Endodermal cell (in vitro differentiated cells): ENCODE data around the gene ERLIN1. TPM values are rescaled to one million over a fixed set of nuclear protein-coding genes. Genes with fewer than 3 reads are reported as not detected.
A peak's percentile ranks its signal among the peaks of the same experiment; 100 is the strongest.

Source experiments
- DNase-seq: peaks from one replicate; pipeline ENCODE4 v3.0.0-alpha.2; 2017
- H3K27ac ChIP-seq: 2 replicates; pipeline ENCODE4 v1.5.1; 2013; ENCODE audit warnings: mild to moderate bottlenecking, low read depth, low read length, moderate library complexity
- H3K27me3 ChIP-seq: 2 replicates; pipeline ENCODE4 v1.6.1; 2013; ENCODE audit warnings: mild to moderate bottlenecking, low read length, moderate library complexity; ENCODE audit not compliant: insufficient read depth, control insufficient read depth, poor library complexity, severe bottlenecking
- H3K36me3 ChIP-seq: 2 replicates; pipeline ENCODE4 v1.7.0; 2013; ENCODE audit warnings: mild to moderate bottlenecking, low read length, moderate library complexity; ENCODE audit not compliant: control insufficient read depth, insufficient read depth
- H3K4me1 ChIP-seq: one replicate; pipeline ENCODE4 v1.7.0; 2013; ENCODE audit warnings: low read length; ENCODE audit not compliant: control insufficient read depth, insufficient read depth
- H3K4me3 ChIP-seq: 2 replicates; pipeline ENCODE4 v1.5.1; 2013; ENCODE audit warnings: mild to moderate bottlenecking, low read length, moderate library complexity
- H3K9ac ChIP-seq: 2 replicates; pipeline ENCODE4 v1.6.1; 2013; ENCODE audit warnings: mild to moderate bottlenecking, low read length, moderate library complexity; ENCODE audit not compliant: poor library complexity, severe bottlenecking; ENCODE audit errors: extremely low read depth
- H3K9me3 ChIP-seq: 2 replicates; pipeline ENCODE4 v1.6.1; 2013; ENCODE audit warnings: mild to moderate bottlenecking, low read length, moderate library complexity; ENCODE audit not compliant: control insufficient read depth
- H3K27ac Mint-ChIP-seq: 2 replicates; pipeline ENCODE4 v1.8.0; 2020; ENCODE audit warnings: mixed read lengths
- H3K27me3 Mint-ChIP-seq: 2 replicates; pipeline ENCODE4 v1.8.0; 2021; ENCODE audit warnings: mild to moderate bottlenecking, mixed read lengths; ENCODE audit not compliant: insufficient read depth
- H3K36me3 Mint-ChIP-seq: 2 replicates; pipeline ENCODE4 v1.8.0; 2020; ENCODE audit warnings: low read depth, mixed read lengths
- H3K4me1 Mint-ChIP-seq: 2 replicates; pipeline ENCODE4 v1.8.0; 2020; ENCODE audit warnings: mixed read lengths
- H3K4me3 Mint-ChIP-seq: 2 replicates; pipeline ENCODE4 v1.8.0; 2020; ENCODE audit warnings: mild to moderate bottlenecking, moderate library complexity, mixed read lengths
- H3K9me3 Mint-ChIP-seq: 2 replicates; pipeline ENCODE4 v1.8.0; 2020; ENCODE audit warnings: mild to moderate bottlenecking, mixed read lengths
- CTCF ChIP-seq: fragments of 200-600 bp; sonication (generic); conservative IDR thresholded peaks from 2 replicates; pipeline ENCODE4 v1.5.0; 2021; ENCODE audit warnings: antibody characterized with exemption, mild to moderate bottlenecking
- WGBS, 2 experiments: methylation state at CpG; one replicate each; pipeline versions ENCODE4 v1.1.5 to v1.1.7; 2013; ENCODE audit warnings: missing lambda C conversion rate in 2 of 2, mixed read lengths in 1 of 2; ENCODE audit not compliant: insufficient coverage in 1 of 2, insufficient read length in 1 of 2; 5-methylcytosine and 5-hydroxymethylcytosine counted together
- total RNA-seq, 2 donors: library from RNA; stranded (reverse); fragmentation: NEBNext Ultra II Directional in 1 of 2; extraction: Animal tissue kit (Norgen Biotek cat#: 25700) in 1 of 2; gene quantifications; 2 replicates in 1 of 2; 3 replicates in 1 of 2; pipeline ENCODE4 v1.2.1, GENCODE V29; 2021

Gene ERLIN1
- total RNA-seq, 2 donors from 2014 or later, result 35.0 to 42.6 TPM

DNA sequence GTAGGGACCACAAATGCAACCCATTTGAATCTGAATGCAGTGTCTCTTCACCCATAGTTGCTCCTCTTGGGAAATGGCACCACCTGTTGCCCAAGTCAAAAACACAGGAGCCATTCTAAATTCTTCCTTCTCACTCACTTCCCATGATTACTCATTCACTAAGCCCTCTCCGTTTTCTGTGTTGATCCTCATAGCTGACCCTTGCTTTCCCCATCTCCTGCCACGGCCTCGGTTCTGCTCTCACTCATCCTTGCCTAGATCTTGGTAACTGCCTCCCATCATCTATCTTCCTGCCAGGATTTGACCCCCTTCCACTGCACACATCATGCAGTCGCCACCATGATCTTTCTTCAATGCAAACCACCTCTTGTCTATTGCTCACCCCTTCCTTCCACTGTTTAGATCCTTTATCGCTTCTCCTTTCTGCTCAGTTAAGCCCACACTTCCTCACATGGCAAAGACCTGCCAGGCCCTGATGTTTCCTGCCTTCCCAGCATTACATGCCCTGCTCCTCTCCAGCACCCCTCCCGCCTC lies 85.1 kb downstream of the ERLIN1 start:
- Histone ChIP-seq H3K27me3 (no peaks in the 10 kb centered on the region), H3K9ac (no peak overlapping the region), H3K4me3 (no peak overlapping the region), H3K4me1 (no peaks in the 10 kb centered on the region), H3K9me3 (peaks cover 70% of the 10 kb centered on the region), H3K27ac (no peak overlapping the region), H3K36me3 (no peaks in the 10 kb centered on the region)
- H3K27me3 Mint-ChIP-seq, result peaks cover 2% of the 10 kb centered on the region
- 65 to 66% methylated on average over 6 of the region's 6 CpGs for WGBS, 2 experiments
- H3K27ac Mint-ChIP-seq, result no peak overlapping the region
- DNase-seq, result peak; percentile 62
- H3K9me3 Mint-ChIP-seq, result peaks cover 54% of the 10 kb centered on the region
- TF ChIP-seq CTCF, result peak; percentile 77
- no peaks in the 10 kb centered on the region for H3K36me3 Mint-ChIP-seq
- no peak overlapping the region for H3K4me3 Mint-ChIP-seq
- H3K4me1 Mint-ChIP-seq, result peaks cover 9% of the 10 kb centered on the region

Other genes with a start within 250 kb of the ERLIN1 start
- 10 to 100 TPM; 45.4 to 85.4 TPM for gene DNMBP, start 176.1 kb downstream of the ERLIN1 start, total RNA-seq
- 1 to 10 TPM in 1 of 2 donors, under 1 TPM in 1; 0.71 to 1.3 TPM for gene CPN1, start 104.2 kb downstream of the ERLIN1 start, total RNA-seq
- 10 to 100 TPM; 14.1 to 17.2 TPM for gene CHUK, start 43.6 kb upstream of the ERLIN1 start, total RNA-seq
- gene CWF19L1, start 81.6 kb upstream of the ERLIN1 start, total RNA-seq, result 10 to 100 TPM; 31.6 to 35.4 TPM
- 10 to 100 TPM; 25.5 to 26.0 TPM for gene BLOC1S2, start 100.7 kb upstream of the ERLIN1 start, total RNA-seq
- gene PKD2L1, start 144.2 kb upstream of the ERLIN1 start, total RNA-seq, result not detected
- gene SCD, start 161.2 kb upstream of the ERLIN1 start, total RNA-seq, result 100 to 1,000 TPM; 369 to 442 TPM